Mucosa of gallbladder (tissue), 1 donor: ENCODE measurements around the gene NOTCH3. TPM values are rescaled to one million over a fixed set of nuclear protein-coding genes. Genes with fewer than 3 reads are reported as not detected.

Experiments used
- DNase-seq: peaks from one replicate; pipeline ENCODE4 v3.0.0-alpha.2; 2020; ENCODE audit warnings: low spot score
- total RNA-seq: library from RNA; stranded (reverse); gene quantifications from one replicate; pipeline ENCODE4 v1.2.1, GENCODE V29; 2021
- donor health status: DM: no; HTN: no; CAD: no.

The NOTCH3 gene
- total RNA-seq, 1 donor from 2014 or later = 32.4 TPM

DNA sequence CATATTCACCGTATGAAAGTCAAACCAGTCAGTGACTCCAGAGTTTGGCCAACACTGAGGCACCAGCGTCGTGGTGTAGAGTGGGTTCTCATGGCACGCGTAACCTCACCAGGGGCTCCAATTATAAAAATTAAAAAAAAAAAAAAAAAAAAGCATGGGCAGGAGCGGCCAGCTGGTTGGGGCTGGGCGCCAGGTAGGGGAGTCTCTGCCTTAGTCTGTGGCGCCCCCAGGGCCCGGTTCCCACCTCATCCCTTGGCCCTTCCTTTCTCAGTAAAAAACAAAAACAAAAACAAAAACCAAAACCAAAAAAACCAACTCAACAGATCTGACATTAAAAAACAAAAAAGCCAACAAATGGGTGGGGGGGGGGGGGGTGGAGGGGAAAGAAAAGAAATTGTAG is 36.1 kb upstream of the NOTCH3 start:
- DNase-seq = no peak

GRCh38 chr19:15235781-15236180 is 35.0 kb upstream of the NOTCH3 start:
- no peak for DNase-seq

GRCh38 chr19:15234431-15235130 is 33.8 kb upstream of the NOTCH3 start:
- no peak for DNase-seq

DNA sequence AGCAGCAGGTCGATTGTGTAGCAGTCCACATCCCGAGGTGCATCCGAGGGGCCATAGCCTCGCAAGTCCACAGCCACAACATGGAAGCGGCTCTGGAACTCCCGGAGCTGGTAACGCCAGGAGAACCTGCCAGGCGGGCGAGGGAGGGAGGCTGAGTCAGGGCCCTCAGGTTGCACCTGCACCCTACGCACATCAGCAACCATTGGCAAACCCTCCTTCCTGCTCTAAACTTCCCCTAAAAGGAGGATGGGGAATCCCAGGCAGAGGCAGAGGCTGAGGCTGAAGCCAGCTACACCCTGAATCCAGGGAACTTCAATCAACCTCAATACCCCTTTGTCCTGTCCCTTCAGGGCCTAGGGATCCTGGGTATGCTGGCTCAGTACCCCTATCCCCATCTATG is 30.5 kb upstream of the NOTCH3 start:
- no peak for DNase-seq

- DNase-seq = no peak
These were observed 26.5 kb upstream of the NOTCH3 start for GRCh38 chr19:15227261-15227660.

DNA sequence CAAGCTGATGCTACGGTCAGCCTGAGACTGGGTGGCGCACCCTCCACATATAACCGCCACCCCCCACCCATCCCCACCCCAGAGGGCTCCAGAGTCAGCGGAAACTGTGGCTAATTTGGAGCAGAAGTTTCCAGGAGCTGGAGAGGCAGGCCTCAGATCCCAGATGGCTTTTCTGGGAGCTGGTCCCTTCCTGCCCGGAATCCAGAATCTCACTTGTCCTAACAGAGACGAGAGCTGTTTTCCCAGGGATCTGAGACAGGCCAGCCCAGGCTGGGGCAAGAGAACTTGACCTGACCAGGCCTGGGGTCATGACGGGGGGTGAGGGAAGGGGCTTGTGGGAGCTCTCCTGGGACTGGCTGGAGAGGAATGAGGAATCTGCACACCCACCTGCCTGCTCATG is 25.0 kb upstream of the NOTCH3 start:
- no peak for DNase-seq

GRCh38 chr19:15223649-15224361 is 23.0 kb upstream of the NOTCH3 start:
- DNase-seq = no peak

DNA sequence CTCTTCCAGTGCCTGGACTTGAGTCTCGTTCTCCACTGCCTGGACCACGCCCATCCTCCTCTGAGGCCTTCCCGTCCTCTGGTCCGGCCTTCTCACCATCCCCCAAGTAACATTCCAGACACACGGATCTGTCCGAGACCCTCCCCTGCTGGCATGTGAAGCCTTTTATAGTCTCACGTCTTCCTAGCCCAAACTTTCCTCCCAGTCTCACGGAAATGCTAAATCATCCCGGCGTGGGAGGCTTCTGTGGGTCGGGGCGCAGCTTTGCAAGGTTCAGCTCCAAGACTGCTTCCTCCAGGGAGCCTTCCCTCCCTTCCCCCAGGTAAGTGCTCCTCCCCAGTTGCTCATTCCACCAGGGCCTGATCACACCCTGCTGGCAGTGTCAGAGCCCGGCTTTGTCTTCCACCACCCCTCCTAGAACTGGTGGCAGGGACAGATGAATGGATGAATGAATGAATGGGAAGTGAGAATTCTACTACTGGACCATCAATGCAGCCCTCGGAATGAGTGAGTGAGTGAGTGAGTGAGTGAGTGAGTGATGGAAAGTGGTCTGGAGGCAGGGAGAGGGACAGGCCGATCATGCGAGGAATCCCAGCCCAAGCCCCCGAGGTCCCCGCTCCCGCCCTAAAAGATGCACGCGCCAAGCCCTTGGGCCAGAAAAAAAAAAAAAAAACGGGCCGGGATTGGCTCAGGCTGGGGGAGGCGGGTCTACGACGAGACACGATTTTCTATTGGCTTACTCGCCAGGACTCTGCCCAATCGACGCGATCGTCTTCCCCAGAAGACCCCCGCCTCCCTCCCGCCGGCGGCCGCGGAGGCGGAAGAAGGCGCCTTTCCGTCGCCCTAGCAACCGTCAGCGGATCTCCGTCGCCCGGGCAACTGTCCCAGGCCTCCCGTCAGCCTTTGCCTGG is 22.2 kb upstream of the NOTCH3 start:
- peak; percentile 90 for DNase-seq

DNA sequence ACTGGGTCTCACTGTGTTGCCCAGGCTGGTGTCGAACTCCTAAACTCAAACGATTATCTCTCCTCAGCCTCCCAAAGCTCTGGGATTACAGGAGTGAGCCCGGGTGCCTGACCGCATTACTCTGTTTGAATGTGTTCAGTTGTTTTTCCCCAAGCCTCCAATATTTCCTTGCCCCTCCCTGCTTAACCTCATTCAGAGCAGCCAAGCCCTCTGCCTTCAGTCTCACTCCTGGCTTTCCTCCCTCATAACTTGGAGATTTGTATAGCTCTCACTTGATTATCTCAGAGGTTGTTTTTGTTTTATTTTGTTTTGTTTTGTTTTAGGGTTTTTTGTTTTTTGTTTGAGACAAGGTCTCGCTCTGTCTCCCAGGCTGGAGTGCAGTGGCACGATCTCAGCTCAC is 20.0 kb upstream of the NOTCH3 start:
- no peak for DNase-seq

- DNase-seq = no peak
These were observed 17.7 kb upstream of the NOTCH3 start for GRCh38 chr19:15218501-15218900.

DNA sequence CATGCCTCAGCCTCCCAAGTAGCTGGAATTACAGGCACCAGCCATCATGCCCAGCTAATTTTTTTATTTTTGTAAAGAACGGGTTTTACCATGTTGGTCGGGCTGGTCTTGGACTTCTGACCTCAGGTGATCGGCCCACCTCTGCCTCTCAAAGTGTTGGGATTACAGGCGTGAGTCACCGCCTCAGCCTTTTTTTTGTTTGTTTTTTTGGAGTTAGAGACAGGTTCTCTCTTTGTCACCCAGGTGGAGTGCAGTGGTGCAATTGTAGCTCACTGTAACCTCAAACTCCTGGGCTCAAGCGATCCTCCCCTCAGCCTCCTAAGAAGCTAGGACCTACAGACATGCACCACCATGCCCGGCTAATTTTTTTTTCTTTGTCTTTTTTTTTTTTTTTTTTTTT is 15.6 kb upstream of the NOTCH3 start:
- no peak for DNase-seq

DNA sequence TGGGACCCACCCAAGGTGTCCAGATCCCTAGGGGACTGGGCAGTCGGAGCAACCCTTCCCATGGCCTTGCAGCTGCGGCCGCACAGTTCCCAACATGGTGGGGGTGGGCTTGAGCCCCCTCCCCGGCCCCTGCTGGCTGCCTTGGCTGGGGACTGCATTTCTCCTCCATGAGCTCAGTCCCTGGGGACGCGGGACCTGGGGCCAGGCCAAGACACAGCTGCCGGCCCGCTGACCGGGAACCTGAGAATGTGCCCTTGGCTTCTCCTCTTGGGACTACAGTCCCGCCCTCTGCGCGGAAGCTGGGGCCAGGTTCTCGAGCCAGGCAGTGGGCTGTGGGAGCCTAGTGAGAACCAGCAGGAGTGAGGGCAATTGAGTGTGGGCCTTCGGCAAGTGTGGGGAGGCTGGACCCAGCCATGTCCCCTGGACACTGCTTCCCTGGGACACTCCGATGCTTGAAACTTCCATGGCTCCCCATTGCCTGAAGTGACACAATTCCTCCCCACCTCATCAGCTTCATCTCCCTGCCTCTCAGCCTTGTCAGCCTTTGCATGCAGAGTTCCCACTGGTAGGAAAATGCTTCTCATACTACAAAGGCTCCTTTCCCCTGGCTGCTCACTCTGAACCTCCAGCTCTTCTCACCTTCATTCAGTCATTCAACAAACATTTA is 13.1 kb upstream of the NOTCH3 start:
- no peak for DNase-seq

DNA sequence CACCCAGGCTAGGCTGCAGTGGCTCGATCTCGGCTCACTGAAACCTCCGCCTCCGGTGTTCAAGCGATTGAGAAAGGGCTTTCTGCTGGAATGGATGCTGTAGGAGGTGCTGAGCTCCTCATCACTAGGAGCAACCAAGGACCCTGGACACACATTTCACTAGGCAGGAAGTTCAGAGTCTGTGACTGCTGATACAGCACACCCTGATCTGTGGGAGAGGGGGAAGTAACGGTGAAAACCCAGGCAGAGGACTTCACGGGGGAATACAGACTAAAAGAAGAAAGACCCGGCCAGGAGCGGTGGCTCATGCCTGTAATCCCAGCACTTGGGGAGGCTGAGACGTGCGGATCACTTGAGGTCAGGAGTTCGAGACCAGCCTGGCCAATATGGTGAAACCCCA is 11.9 kb upstream of the NOTCH3 start:
- DNase-seq = no peak

- no peak for DNase-seq
These were observed 9.6 kb upstream of the NOTCH3 start for GRCh38 chr19:15210323-15210781.

- DNase-seq = no peak
These were observed 704 bp upstream of the NOTCH3 start for GRCh38 chr19:15201374-15202023.

- DNase-seq = no peak
These were observed 888 bp downstream of the NOTCH3 start for GRCh38 chr19:15199661-15200552.

- DNase-seq = no peak
These were observed 1.7 kb downstream of the NOTCH3 start for GRCh38 chr19:15198951-15199660.

DNA sequence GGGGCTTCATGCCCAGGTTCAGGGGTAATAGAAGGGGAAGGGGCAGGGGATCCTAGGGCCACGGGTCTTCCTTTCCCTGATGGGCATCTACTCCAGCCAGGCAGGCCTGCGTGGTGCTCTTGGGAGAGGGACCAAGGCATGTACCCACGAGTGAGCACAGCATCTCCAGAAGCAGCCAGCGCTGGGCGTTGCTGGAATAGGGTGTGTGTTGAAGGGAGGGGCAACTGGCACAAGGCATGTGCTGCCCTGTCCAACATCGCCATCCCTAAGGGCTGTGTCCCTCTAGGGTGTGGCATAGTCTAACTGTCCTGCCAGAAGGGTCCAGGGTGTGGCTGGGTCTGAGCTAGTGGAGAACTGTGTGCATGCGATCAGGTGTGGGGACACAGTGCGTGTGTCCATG is 2.9 kb downstream of the NOTCH3 start:
- DNase-seq = no peak

GRCh38 chr19:15197275-15197941 is 3.4 kb downstream of the NOTCH3 start:
- DNase-seq = no peak
